GM12865 (cell line): ENCODE data around the gene GIPR.

Source experiments
- DNase-seq: peaks from one replicate; pipeline ENCODE4 v3.0.0; 2010; ENCODE audit warnings: low read depth
- H3K4me3 ChIP-seq: 2 replicates; pipeline ENCODE4 v1.5.1; 2011; ENCODE audit warnings: mild to moderate bottlenecking, low read depth, low read length, control low read depth
- TF ChIP-seq, protein P1 (sequence below): IDR thresholded peaks from 2 replicates; pipeline ENCODE4 v1.5.1; 2011; ENCODE audit warnings: low read length, control low read depth, low read depth, inconsistent platforms; ENCODE audit not compliant: insufficient read depth; ENCODE audit errors: missing control alignments

Gene GIPR

DNA sequence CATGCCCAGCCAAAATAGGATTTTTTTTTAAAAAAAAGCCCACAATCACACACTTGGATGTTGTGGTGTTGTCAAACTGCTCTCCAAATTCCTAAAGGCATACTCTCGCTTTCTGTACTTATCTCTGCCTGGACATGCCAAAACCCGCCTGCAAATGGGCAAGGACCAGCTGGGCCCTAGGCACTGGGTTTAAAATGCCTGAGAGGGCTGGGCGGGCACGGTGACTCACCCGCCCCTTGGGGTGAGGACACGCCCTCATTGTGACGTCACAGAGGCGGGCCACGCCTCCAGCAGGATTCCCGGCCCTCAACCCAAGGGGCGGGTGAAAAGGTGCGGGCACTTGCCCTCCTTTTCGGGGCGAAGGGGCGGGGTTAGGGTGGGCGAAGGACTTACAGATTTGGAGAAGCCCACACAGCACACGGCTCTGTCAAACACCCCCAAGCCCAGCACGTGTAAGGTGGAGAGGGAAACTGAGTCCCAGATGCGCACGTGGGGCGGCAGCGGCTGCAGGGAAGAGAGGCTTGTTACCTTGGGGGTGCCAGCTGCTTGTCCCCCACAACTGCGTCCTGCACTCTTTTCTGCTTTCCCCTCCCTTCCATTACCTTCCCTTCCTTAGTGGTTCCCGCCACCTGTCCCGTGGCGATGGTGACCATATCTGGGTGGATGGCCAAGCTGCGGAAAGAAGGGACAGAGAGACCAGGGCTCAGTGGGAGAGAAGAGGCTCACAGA lies 35.4 kb upstream of the GIPR start:
- H3K4me3 ChIP-seq, result no peak overlapping the region
- TF ChIP-seq, protein P1, sequence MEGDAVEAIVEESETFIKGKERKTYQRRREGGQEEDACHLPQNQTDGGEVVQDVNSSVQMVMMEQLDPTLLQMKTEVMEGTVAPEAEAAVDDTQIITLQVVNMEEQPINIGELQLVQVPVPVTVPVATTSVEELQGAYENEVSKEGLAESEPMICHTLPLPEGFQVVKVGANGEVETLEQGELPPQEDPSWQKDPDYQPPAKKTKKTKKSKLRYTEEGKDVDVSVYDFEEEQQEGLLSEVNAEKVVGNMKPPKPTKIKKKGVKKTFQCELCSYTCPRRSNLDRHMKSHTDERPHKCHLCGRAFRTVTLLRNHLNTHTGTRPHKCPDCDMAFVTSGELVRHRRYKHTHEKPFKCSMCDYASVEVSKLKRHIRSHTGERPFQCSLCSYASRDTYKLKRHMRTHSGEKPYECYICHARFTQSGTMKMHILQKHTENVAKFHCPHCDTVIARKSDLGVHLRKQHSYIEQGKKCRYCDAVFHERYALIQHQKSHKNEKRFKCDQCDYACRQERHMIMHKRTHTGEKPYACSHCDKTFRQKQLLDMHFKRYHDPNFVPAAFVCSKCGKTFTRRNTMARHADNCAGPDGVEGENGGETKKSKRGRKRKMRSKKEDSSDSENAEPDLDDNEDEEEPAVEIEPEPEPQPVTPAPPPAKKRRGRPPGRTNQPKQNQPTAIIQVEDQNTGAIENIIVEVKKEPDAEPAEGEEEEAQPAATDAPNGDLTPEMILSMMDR, result no peak
- DNase-seq, result peak; percentile 71

DNA sequence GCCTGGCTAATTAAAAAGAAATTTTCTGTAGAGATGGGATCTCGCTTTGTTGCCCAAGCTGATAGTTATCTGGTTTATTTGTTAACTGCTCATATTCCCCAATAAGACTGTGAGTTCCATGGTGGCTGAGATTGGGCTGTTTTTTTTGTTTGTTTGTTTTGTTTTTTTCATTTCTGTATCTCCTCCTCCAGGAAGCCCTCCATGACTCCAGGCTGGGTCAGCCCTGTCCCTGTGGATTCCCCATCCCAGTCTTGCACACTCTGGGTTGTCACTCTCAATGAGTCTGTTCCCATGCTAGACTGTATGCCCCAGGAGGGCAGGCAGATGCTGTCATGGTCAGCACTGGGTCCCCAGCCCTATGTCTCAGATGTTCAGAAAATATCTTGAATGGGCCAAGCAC lies 31.7 kb upstream of the GIPR start:
- no peak for DNase-seq

DNA sequence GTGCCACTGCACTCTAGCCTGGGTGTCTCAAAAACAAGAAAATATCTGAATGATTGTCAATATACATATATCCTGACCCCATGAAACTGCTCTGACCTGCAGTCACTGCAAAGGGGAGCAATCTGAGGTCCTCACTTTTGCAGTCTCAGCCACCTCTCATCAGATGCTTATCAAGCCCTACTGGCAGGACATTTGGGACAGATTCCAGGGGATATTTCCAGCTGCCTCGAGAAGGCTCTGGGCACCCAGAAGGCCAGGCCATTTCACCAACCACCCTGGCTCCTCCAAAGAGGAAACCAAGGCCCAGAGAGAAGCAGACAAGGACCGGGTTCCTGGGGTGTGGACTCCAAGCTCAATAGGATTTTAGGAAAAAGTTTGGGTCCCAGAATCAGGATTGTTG lies 31.1 kb upstream of the GIPR start:
- H3K4me3 ChIP-seq, result no peak overlapping the region
- TF ChIP-seq, protein P1, result no peak
- no peak for DNase-seq

More for the DNA sequence above, 31.7 kb upstream of the GIPR start:
- TF ChIP-seq, protein P1, result no peak
- no peak overlapping the region for H3K4me3 ChIP-seq

DNA sequence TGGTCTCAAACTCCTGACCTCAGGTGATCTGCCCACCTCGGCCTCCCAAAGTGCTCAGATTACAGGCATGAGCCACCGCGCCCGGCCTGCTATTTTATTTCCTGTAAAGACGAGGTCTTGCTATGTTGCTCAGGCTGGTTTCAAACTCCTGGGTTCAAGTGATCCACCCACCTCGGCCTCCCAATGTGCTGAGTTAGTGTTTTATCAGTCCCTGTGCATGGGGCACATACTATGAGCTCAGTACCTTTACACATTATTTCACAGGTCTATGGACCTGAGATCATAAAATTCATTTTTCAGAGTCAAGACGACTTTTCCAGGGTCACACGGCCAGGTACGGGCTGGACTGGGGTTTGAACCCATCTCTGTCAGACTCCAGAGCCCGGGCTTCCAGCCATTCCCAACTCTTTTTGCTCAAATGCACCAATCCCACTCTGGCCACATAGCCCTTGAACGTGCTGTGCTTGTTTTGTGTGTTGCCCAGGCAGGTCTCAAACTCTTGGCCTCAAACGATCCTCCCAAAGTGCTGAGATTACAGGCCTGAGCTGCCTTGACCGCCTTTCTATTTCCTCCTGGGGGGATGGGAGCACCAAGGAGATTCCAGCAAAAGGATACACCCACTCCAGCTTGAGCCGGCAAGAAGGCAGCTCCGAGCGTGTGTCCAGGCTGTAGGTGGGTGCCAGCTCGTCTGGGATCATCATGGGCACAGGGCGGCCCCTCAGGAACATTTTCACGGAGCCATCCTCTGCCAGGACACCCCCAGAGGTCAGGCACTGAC lies 29.9 kb upstream of the GIPR start:
- no peak for DNase-seq
- TF ChIP-seq, protein P1, result no peak
- H3K4me3 ChIP-seq, result peak overlapping the region; percentile 94

DNA sequence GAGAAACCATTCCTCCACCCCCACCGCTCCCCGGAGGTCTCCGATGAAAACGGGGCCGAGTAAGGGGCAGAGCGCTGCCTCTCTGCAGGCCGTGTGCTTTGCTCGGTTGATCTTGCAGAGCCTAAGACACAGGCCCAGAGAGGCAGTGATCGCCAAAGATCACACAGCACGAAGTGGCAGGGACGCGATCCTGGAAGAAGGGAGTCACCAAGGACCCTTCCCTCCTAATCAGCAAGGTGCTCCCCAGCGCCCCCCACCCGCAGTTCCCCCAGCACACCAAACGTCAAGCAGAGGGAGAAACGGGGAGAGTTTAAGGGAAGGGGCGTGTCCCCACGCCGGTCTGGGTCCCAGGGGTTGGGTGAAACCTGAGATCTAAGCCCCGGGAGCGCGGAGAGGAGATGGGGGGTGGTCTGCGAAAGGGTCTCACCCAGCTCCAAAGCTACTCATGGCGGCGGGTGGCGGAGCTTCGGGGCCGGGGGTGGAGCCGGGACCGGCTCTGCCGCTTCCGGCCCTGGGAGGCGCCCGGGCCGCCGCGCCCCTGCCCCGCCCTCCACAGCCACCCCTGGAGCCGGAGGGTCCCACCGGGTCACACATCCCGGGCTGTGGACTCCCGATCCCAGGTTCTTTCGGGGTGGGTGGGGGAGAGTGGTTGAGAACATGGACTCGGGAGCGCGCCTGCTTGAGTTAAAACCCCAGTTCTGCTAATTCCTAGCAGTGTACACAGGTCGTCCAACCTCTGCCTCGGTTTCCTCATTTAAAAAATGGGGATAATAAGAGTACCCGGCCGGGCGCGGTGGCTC lies 28.9 kb upstream of the GIPR start, which contains the start of gene EML2:
TSS of gene EML2 (minus strand) at position 468 of the 800 bp plus-strand sequence. CDS start at position 447, 21 bp downstream.
- peak within 1 kb of the TSS; percentile 94 for H3K4me3 ChIP-seq
- peak; percentile 68 for DNase-seq
- TF ChIP-seq, protein P1, result peak; percentile 48

DNA sequence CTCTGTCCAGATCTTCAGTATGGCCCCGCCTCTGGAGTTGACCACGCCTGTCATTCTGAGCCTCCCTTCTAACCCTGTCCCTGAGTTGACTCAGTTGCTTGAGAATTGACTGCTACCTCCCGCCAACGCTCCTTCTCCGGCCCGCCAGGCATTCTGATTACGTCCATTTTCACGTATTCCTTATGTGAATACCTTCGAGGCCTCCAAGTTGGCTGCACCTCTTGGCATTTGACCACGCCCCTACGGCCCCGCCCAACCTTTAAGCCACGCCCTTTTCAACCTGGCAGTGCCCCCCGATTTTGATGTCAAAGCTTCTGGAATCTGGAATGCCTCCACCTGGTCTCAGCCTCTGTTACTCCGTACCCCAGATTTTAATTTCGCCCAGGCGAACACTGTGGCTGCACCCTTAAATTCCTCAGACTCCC lies 27.2 kb upstream of the GIPR start:
- TF ChIP-seq, protein P1, result no peak
- peak overlapping the region; percentile 77 for H3K4me3 ChIP-seq
- DNase-seq, result peak; percentile 83
